Astrocyte of the cerebellum (primary cell): ENCODE results near the gene C4orf36.

ENCODE experiments used
- DNase-seq: peaks from one replicate; pipeline ENCODE4 v3.0.0-alpha.2; 2011; ENCODE audit warnings: low read depth
- H3K4me3 ChIP-seq: 2 replicates; pipeline ENCODE4 v1.5.1; 2011; ENCODE audit warnings: mild to moderate bottlenecking, low read depth, low read length, moderate library complexity
- CTCF ChIP-seq: IDR thresholded peaks from 2 replicates; pipeline ENCODE4 v1.5.1; 2012; ENCODE audit warnings: low read length, low read depth, moderate library complexity, mild to moderate bottlenecking; ENCODE audit errors: missing control alignments
- in situ Hi-C: cut with HindIII; loops from 2 replicates; pipeline ENCODE4 v1.10.0; 2017; ENCODE audit warnings: low sequenced_read_pairs

The C4orf36 gene

GRCh38 chr4:86846921-86847320 lies 45.3 kb downstream of the C4orf36 start:
- DNase-seq, result no peak
- no peak for TF ChIP-seq CTCF
- in situ Hi-C loops, result no loop called here
- no peak overlapping the region for H3K4me3 ChIP-seq

- no peak for TF ChIP-seq CTCF
- DNase-seq, result no peak
- H3K4me3 ChIP-seq, result no peak overlapping the region
- in situ Hi-C loops, result no loop called here
Measured at GRCh38 chr4:86845593-86845992, 46.6 kb downstream of the C4orf36 start.

GRCh38 chr4:86841309-86841708 lies 50.9 kb downstream of the C4orf36 start:
- TF ChIP-seq CTCF, result no peak
- in situ Hi-C loops, result no loop called here
- H3K4me3 ChIP-seq, result no peak overlapping the region
- DNase-seq, result no peak

- no peak overlapping the region for H3K4me3 ChIP-seq
- in situ Hi-C loops, result no loop called here
- no peak for TF ChIP-seq CTCF
- no peak for DNase-seq
Measured at GRCh38 chr4:86840858-86841257, 51.4 kb downstream of the C4orf36 start.

GRCh38 chr4:86837691-86838503 lies 54.3 kb downstream of the C4orf36 start:
- in situ Hi-C loops, result no loop called here
- H3K4me3 ChIP-seq, result no peak overlapping the region
- TF ChIP-seq CTCF, result no peak
- DNase-seq, result no peak

GRCh38 chr4:86835677-86836076 lies 56.5 kb downstream of the C4orf36 start:
- no peak overlapping the region for H3K4me3 ChIP-seq
- TF ChIP-seq CTCF, result no peak
- in situ Hi-C loops, result no loop called here
- no peak for DNase-seq

- in situ Hi-C loops, result no loop called here
- no peak for TF ChIP-seq CTCF
- DNase-seq, result peak; percentile 41
- no peak overlapping the region for H3K4me3 ChIP-seq
Measured at GRCh38 chr4:86834901-86835300, 57.3 kb downstream of the C4orf36 start.
